Endothelial cell of umbilical vein (primary cell): ENCODE results near the gene IRF1.

ENCODE experiments used
- CTCF ChIP-seq, 2 donors: IDR thresholded peaks; 1 replicate in 1 of 2; 2 replicates in 1 of 2; pipeline ENCODE4 v1.5.1; 2011; ENCODE audit warnings: low read length in 2 of 2, mild to moderate bottlenecking in 2 of 2, moderate library complexity in 2 of 2, control low read depth in 1 of 2, inconsistent platforms in 1 of 2, low read depth in 1 of 2; ENCODE audit not compliant: insufficient read depth in 1 of 2; ENCODE audit errors: extremely low read depth in 1 of 2
- EZH2 ChIP-seq: IDR thresholded peaks from 2 replicates; pipeline ENCODE4 v1.6.1; 2012; ENCODE audit warnings: borderline replicate concordance, low read depth, mild to moderate bottlenecking, moderate library complexity, low read length, inconsistent platforms; ENCODE audit not compliant: severe bottlenecking
- FOS ChIP-seq: IDR thresholded peaks from 2 replicates; pipeline ENCODE4 v1.6.1; 2011; ENCODE audit warnings: mild to moderate bottlenecking, low read length, moderate library complexity, borderline replicate concordance; ENCODE audit not compliant: insufficient read depth
- GATA2 ChIP-seq: IDR thresholded peaks from 2 replicates; pipeline ENCODE4 v1.7.0; 2011; ENCODE audit warnings: low read depth, mild to moderate bottlenecking, moderate library complexity, mixed read lengths, low read length; ENCODE audit not compliant: insufficient read length, insufficient read depth
- MYC ChIP-seq: IDR thresholded peaks from one replicate; pipeline ENCODE4 v1.6.1; 2011; ENCODE audit warnings: mild to moderate bottlenecking, low read depth, low read length
- POLR2A ChIP-seq: IDR thresholded peaks from 2 replicates; pipeline ENCODE4 v1.6.1; 2012; ENCODE audit warnings: low read depth, mild to moderate bottlenecking, control low read depth, low read length
- POLR2AphosphoS5 ChIP-seq: IDR thresholded peaks from 2 replicates; pipeline ENCODE4 v1.6.1; 2012; ENCODE audit warnings: low read depth, mild to moderate bottlenecking, control low read depth, low read length, moderate library complexity; ENCODE audit not compliant: insufficient read depth

DNA sequence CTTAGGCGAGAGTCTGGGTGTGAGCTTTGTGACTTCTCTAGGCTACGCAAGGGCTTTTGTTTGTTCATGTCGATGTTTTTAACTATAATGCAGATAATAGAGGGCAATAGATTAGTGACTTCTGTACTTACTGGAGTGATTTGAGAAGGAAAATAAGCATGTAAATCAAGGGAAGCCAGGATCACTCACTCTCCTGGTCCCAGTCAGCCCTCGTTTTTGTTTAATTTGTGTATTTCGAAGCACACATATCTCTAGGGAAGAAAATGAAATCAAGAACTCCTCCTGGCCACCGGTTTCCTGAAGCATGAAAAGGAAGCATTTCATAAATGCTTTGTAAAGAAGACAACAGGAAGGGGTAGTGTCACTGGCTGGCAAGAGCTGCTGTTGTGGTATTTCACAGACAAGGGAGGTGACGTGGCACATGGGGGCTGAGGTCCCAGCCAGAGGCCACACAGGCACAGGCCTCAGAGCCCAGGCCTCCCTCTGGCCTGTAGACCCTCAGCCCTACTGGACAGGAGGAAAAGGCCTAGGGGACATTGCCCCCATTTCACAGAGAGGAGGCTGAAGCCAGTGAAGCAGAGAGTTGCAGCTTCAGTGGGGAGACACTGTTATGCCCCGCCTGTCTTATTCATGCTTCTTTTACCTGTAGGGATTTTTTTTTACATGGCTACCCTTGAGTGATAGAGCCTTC is 34.1 kb downstream of the IRF1 start:
- TF ChIP-seq EZH2 = no peak
- no peak for TF ChIP-seq CTCF (IDR thresholded peaks at IDR 0.05; ENCODE audit: extremely low read depth in 1 of 2, insufficient read depth in 1 of 2, low read depth in 1 of 2, low read length in 2 of 2)
- TF ChIP-seq POLR2A = no peak
- no peak for TF ChIP-seq FOS
- no peak for TF ChIP-seq MYC
- no peak for TF ChIP-seq GATA2
- no peak for TF ChIP-seq POLR2AphosphoS5
